Aorta (tissue), 5 donors: ENCODE results near the gene PLPPR3. TPM values are rescaled to one million over a fixed set of nuclear protein-coding genes. Genes with fewer than 3 reads are reported as not detected.

Experiments
- ATAC-seq: fragments of 200-7000 bp; cut with Tn5 transposase; one replicate; pipeline ENCODE4 v1.9.1; 2022; ENCODE audit warnings: moderate library complexity; ENCODE audit not compliant: low FRiP score
- DNase-seq, 2 donors: peaks; one replicate each; pipeline ENCODE4 v3.0.0-alpha.2; 2020
- H3K27ac ChIP-seq, 2 donors: one replicate each; pipeline ENCODE4 v1.5.1; 2013; ENCODE audit warnings: low read length in 2 of 2, mild to moderate bottlenecking in 2 of 2, moderate library complexity in 2 of 2, control low read depth in 1 of 2, inconsistent platforms in 1 of 2, low read depth in 1 of 2
- H3K27me3 ChIP-seq, 2 donors: one replicate each; pipeline ENCODE4 v1.6.1; 2013; ENCODE audit warnings: control low read depth in 1 of 2, low read length in 1 of 2, mild to moderate bottlenecking in 1 of 2, moderate library complexity in 1 of 2; ENCODE audit not compliant: insufficient read depth in 2 of 2, control insufficient read depth in 1 of 2
- H3K36me3 ChIP-seq, 2 donors: one replicate each; pipeline ENCODE4 v1.6.1; 2013; ENCODE audit warnings: control low read depth in 1 of 2, low read length in 1 of 2, mild to moderate bottlenecking in 1 of 2; ENCODE audit not compliant: insufficient read depth in 2 of 2, control insufficient read depth in 1 of 2
- H3K4me1 ChIP-seq, 2 donors: one replicate each; pipeline ENCODE4 v1.6.1; 2013; ENCODE audit warnings: low read length in 2 of 2, control low read depth in 1 of 2, mild to moderate bottlenecking in 1 of 2, moderate library complexity in 1 of 2; ENCODE audit not compliant: insufficient read depth in 2 of 2, control insufficient read depth in 1 of 2
- H3K4me3 ChIP-seq, 2 donors: one replicate each; pipeline ENCODE4 v1.5.1; 2013; ENCODE audit warnings: low read length in 2 of 2, control low read depth in 1 of 2, mild to moderate bottlenecking in 1 of 2
- H3K9me3 ChIP-seq: one replicate; pipeline ENCODE4 v1.6.1; 2013; ENCODE audit warnings: mild to moderate bottlenecking, low read length; ENCODE audit not compliant: control insufficient read depth
- WGBS, 2 donors: extraction: QIAGEN DNeasy Blood & Tissue Kit; methylation state at CpG; one replicate each; pipeline ENCODE4 v1.1.7; 2013; 5-methylcytosine and 5-hydroxymethylcytosine counted together
- intact Hi-C, 2 donors: fragments of 100-400 bp; cut with DNase I; formaldehyde crosslinking; loops; one replicate each; pipeline versions ENCODE4 v1.14.2 to v1.15.0; 2022
- polyA plus RNA-seq, 2 donors: library from polyadenylated mRNA; stranded (reverse); fragments of 200-250 nt; gene quantifications; one replicate each; pipeline ENCODE4 v1.2.3, GENCODE V29; 2013
- total RNA-seq, 2 donors: library from RNA; stranded (reverse); fragmentation: NEBNext Ultra II Directional; extraction: Animal tissue kit (Norgen Biotek cat#: 25700); gene quantifications; one replicate each; pipeline ENCODE4 v1.2.1, GENCODE V29; 2021
- donor health status: healthy with polysubstance abuse.
- donor health status: Bipolar disorder and iron deficiency.
- donor health status: DM: no; HTN: no; CAD: no.
- donor health status: DM: no; HTN: no; CAD: no.
- donor health status: DM: yes; HTN: yes; CAD: no.

The PLPPR3 gene
- total and polyA plus RNA-seq, 4 donors = not detected

DNA sequence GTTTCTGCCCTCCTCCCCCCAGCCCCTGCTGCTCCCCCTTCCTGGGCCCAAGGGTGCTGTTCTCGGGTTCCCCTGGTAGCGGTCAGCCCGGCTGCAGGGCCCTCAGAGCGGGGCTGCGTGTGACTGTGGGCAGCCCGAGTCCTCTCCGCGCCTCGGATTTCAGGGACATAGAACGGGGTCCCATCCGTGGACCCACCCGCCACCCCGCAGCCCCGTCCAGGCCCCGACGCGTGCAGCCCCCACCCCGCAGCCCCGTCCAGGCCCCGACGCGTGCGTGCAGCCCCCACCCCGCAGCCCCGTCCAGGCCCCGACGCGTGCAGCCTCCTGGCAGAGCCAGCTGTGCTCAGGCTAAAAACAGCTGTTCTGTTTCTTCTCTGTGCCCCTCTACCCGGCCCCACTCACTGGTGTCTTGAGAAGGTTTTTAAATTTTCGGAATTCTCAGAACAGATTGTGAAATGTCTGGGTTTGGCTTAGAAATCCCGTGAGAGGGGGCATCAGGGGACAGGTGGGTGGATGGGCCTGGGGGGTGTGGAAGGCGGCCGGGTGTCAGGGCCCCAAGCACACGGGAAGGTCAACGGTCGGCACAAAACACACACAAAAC is 13.6 kb upstream of the PLPPR3 start:
- DNase-seq = peak in 1 of 2 donors; percentile 81
- Histone ChIP-seq H3K27ac (no peak overlapping the region), H3K4me3 (no peak overlapping the region), H3K9me3 (peaks cover 2% of the 10 kb centered on the region), H3K4me1 (no peaks in the 10 kb centered on the region), H3K27me3 (no peaks in the 10 kb centered on the region), H3K36me3 (no peaks in the 10 kb centered on the region)
- ATAC-seq = peak; percentile 84
- WGBS, 2 donors = 61 to 63% methylated on average over 32 to 36 of the region's 36 CpGs
- intact Hi-C loops = no loop called here

DNA sequence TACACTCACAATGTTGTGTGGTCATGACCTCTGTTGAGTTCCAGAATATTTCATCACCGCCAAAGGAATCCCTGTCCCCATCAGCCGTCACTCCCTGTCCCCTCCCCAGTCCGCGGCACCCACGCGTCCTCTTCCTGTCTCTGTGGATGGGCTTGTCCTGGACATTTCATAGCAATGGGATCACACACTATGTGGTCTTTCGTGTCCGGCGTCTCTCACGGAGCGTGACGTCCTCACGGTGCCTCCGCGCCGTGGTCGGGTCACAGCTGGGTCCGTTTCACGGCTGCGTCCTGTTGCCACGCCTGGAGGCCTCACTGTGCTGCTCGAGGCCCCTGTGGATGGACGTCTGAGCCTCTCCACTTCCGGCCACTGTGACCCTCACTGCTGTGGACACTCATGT is 12.5 kb upstream of the PLPPR3 start:
- 71 to 78% methylated on average over 24 of the region's 24 CpGs for WGBS, 2 donors
- no peaks in the 10 kb centered on the region for H3K27me3 ChIP-seq
- H3K36me3 ChIP-seq = no peaks in the 10 kb centered on the region
- no peak overlapping the region for H3K27ac ChIP-seq
- peaks cover 2% of the 10 kb centered on the region for H3K9me3 ChIP-seq
- DNase-seq (no peak), ATAC-seq (no peak)
- H3K4me3 ChIP-seq = no peak overlapping the region
- no peaks in the 10 kb centered on the region for H3K4me1 ChIP-seq
- intact Hi-C loops = no loop called here

DNA sequence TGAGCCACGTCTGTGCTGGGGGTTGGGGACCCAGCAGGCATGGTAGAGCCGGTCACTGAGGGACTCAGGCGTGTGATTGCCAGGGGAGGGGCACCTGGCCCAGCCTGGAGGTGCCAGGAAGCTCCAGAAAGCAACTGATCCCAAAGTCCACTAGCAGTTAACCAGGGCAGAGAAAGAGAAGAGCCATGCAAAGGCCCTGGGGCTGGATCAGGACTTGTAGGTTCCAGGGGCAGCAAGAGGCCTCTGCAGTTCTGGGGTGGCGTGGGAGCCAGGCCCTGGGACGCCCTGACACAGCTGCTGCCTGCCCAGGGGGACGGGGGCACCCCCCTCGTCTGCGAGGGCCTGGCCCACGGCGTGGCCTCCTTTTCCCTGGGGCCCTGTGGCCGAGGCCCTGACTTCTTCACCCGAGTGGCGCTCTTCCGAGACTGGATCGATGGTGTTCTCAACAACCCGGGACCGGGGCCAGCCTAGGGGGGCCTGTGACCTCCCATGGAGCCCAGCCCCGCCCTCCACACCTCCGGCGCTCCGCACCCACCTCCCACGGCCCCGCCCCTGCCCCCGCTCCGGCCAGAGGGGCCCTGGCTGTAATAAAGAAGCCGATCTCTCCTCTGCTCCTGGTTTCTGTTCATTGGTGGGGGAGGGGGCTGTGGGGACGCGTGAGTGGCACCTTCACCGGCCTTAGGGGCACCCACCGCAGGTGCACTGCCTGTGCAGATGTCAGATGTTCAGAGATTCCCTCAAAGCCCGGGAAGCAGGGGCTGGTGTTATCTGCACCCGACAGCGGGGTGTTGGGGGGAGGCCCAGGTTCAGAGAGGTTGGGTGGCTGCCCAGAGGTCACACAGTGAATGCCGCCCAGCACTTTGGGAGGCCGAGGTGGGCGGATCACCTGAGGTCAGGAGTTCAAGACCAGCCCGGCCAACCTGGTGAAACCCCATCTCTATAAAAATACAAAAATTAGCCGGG is 9.9 kb upstream of the PLPPR3 start:
- no peaks in the 10 kb centered on the region for H3K27me3 ChIP-seq
- no peak overlapping the region for H3K27ac ChIP-seq
- DNase-seq = no peak
- H3K4me1 ChIP-seq = no peaks in the 10 kb centered on the region
- no peak overlapping the region for H3K4me3 ChIP-seq
- intact Hi-C loops = no loop called here
- no peaks in the 10 kb centered on the region for H3K36me3 ChIP-seq
- no peak for ATAC-seq
- H3K9me3 ChIP-seq = peaks cover 2% of the 10 kb centered on the region
- 59 to 60% methylated on average over 37 to 38 of the region's 38 CpGs for WGBS, 2 donors

DNA sequence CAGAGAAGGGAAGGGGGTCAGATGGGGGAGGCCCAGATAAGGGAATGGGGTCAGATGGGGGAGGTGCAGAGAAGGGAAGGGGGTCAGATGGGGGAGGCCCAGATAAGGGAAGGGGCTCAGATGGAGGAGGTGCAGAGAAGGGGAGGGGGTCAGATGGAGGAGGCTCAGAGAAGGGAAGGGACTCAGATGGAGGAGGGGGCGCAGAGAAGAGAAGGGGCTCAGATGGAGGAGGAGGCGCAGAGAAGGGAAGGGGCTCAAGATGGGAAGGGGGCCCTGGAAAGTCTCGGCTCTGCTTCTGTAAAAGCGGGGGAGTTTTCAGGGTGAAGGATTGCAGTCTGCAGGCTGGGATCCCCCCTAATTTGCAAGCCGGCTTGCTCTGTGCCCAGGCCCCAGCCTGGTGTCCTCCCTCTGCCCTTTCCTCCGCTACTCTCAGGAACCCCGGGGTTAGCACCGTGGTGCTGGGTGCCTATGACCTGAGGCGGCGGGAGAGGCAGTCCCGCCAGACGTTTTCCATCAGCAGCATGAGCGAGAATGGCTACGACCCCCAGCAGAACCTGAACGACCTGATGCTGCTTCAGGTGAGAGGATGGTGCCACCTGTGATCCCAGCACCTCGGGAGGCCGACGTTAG is 7.5 kb upstream of the PLPPR3 start:
- WGBS, 2 donors = 76 to 80% methylated on average over 17 to 18 of the region's 18 CpGs
- peaks cover 1% of the 10 kb centered on the region for H3K9me3 ChIP-seq
- no peaks in the 10 kb centered on the region for H3K27me3 ChIP-seq
- no peaks in the 10 kb centered on the region for H3K36me3 ChIP-seq
- ATAC-seq (no peak), DNase-seq (no peak)
- H3K27ac ChIP-seq = no peak overlapping the region
- no peak overlapping the region for H3K4me3 ChIP-seq
- H3K4me1 ChIP-seq = no peaks in the 10 kb centered on the region
- intact Hi-C loops = no loop called here

DNA sequence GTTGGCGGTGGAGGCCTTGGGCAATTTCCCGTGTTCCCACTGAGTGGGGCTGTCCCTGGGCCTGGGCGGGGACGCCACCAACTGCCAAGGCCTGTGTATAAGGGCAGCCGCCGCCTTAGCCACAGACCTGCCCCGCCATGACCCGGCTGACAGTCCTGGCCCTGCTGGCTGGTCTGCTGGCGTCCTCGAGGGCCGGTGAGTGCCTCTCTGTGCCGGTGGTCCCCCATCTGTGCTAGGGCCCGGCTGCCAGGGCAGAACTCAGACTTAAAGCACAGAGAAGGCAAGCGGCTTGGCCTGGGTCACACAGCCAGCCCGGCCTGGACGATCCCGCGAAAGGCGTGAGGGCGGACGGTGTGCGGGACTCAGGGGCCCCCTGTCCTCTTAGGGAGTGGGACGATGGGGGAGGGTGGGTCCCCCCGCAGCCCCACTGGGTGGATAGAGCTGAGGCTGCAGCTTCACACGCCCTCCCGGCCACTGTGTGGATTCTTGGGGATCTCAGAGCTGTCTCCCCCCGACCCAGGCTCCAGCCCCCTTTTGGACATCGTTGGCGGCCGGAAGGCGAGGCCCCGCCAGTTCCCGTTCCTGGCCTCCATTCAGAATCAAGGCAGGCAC is 6.1 kb upstream of the PLPPR3 start, which contains the start of gene AZU1:
AZU1 (plus strand) TSS at position 128 of the 612 bp plus-strand sequence; CDS start at position 138, 10 bp downstream.
- H3K36me3 ChIP-seq = no peaks in the 10 kb centered on the region
- H3K27ac ChIP-seq = no peak within 1 kb of the TSS
- no peaks in the 10 kb centered on the region for H3K9me3 ChIP-seq
- no peaks in the 10 kb centered on the region for H3K4me1 ChIP-seq
- intact Hi-C loops = no loop called here
- peak; percentile 38 for ATAC-seq
- H3K4me3 ChIP-seq = no peak within 1 kb of the TSS
- peak in 1 of 2 donors; percentile 78 for DNase-seq
- 73 to 74% methylated on average over 30 to 33 of the region's 33 CpGs for WGBS, 2 donors
- no peaks in the 10 kb centered on the region for H3K27me3 ChIP-seq

DNA sequence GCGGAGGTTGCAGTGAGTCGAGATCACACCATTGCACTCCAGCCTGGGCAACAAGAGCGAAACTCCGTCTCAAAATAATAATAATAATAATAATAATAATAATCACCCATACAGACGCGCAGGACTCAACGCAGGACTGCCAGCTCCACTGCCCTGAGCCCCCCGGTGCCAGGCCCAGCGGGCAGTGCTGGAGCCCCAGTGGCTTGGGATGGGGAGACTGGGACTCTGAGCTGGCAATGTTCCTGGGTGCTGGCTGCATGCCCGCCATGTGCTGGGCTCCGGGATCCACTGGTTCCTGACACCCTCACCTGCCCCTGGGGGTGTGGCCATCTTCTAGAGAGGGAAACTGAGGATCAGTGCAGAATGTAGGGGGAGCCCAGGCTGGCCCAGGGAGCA is 5.6 kb upstream of the PLPPR3 start:
- 86 to 90% methylated on average over 11 of the region's 11 CpGs for WGBS, 2 donors
- no peak for DNase-seq
- H3K4me1 ChIP-seq = no peaks in the 10 kb centered on the region
- H3K36me3 ChIP-seq = no peaks in the 10 kb centered on the region
- no peaks in the 10 kb centered on the region for H3K9me3 ChIP-seq
- no peak for ATAC-seq
- intact Hi-C loops = no loop called here
- no peak overlapping the region for H3K27ac ChIP-seq
- H3K27me3 ChIP-seq = no peaks in the 10 kb centered on the region
- no peak overlapping the region for H3K4me3 ChIP-seq

DNA sequence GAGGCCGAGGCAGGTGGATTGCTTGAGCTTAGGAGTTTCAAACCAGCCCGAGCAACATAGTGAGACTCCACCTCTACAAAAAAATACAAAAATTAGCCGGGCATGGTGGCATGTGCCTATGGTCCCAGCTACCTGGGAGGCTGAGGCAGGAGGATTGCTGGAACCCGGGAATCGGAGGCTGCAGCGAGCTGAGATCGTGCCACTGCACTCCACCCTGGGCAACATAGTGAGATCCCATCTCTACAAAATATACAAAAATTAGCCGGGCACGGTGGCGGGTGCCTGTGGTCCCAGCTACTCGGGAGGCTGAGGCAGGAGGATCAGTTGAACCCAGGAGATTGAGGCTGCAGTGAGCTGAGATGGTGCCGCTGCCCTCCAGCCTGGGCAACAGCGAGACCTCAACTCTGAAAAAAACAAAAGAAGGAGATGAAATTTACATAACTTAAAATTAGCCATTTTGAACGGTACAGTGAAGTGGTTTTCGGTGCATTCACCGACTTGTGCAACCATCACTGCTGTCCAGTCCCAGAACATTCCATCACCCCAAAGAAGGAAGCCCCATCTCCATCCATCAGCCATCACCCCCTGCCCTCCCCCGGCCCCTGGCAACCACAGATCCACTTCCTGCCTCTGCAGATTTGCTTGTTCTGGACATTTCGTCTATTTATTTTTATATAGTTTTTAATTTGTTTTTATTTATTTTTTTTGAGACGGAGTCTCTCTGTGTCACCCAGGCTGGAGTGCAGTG is 4.3 kb upstream of the PLPPR3 start:
- Histone ChIP-seq H3K4me3 (no peak overlapping the region), H3K9me3 (no peaks in the 10 kb centered on the region), H3K4me1 (no peaks in the 10 kb centered on the region), H3K27me3 (no peaks in the 10 kb centered on the region), H3K36me3 (no peaks in the 10 kb centered on the region), H3K27ac (no peak overlapping the region)
- ATAC-seq (no peak), DNase-seq (no peak)
- WGBS, 2 donors = 77 to 78% methylated on average over 19 of the region's 19 CpGs
- intact Hi-C loops = no loop called here

DNA sequence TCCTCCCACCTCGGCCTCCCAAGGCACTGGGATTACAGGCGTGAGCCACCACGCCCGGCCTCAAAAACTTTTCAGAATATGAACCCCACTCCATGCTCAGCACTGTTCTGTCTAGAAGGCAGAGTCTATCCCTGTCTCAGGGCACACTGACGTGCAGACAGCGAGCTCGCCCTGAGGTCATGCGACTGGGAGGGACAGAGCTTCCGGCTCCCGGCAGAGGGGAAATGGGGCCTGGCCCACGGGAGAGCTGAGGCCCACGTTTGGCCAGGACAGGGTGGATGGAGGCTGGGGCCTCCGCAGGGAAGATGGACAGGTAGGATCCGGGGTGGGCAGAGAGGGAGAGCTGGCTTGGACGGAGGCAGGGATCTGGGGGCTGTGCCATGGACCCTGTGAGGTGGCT is 3.1 kb upstream of the PLPPR3 start:
- H3K4me3 ChIP-seq = no peak overlapping the region
- H3K36me3 ChIP-seq = no peaks in the 10 kb centered on the region
- no peaks in the 10 kb centered on the region for H3K4me1 ChIP-seq
- ATAC-seq (no peak), DNase-seq (peak in 1 of 2 donors; percentile 71)
- intact Hi-C loops = no loop called here
- 82 to 84% methylated on average over 15 of the region's 15 CpGs for WGBS, 2 donors
- no peaks in the 10 kb centered on the region for H3K27me3 ChIP-seq
- no peaks in the 10 kb centered on the region for H3K9me3 ChIP-seq
- H3K27ac ChIP-seq = no peak overlapping the region
